Right atrium auricular region (tissue), 2 donors: ENCODE measurements around the gene NEDD9. TPM values are rescaled to one million over a fixed set of nuclear protein-coding genes. Genes with fewer than 3 reads are reported as not detected.

Source experiments
- DNase-seq: peaks from one replicate; pipeline ENCODE4 v3.0.0-alpha.2; 2019; ENCODE audit warnings: low spot score
- H3K27ac ChIP-seq, 2 donors: fragments of 200-600 bp; sonication (generic); 1 replicate in 1 of 2; 2 replicates in 1 of 2; pipeline ENCODE4 v1.5.1; 2016 to 2019
- H3K27me3 ChIP-seq, 2 donors: fragments of 200-600 bp; sonication (generic); one replicate each; pipeline versions ENCODE4 v1.5.1 to v1.6.0; 2017 to 2019
- H3K36me3 ChIP-seq: fragments of 200-600 bp; sonication (generic); one replicate; pipeline ENCODE4 v1.5.1; 2016
- H3K4me1 ChIP-seq, 2 donors: fragments of 200-600 bp; sonication (generic); one replicate each; pipeline versions ENCODE4 v1.5.1 to v1.6.0; 2017 to 2019
- H3K4me3 ChIP-seq, 2 donors: fragments of 200-600 bp; sonication (generic); 1 replicate in 1 of 2; 2 replicates in 1 of 2; pipeline ENCODE4 v1.5.1; 2017 to 2019; ENCODE audit warnings: mild to moderate bottlenecking in 1 of 2, moderate library complexity in 1 of 2
- H3K9me3 ChIP-seq, 2 donors: fragments of 200-600 bp; sonication (generic); one replicate each; pipeline ENCODE4 v1.5.1; 2019
- total RNA-seq, 2 donors: library from RNA; depleted of rRNA; stranded (reverse); fragments of >200 nt; gene quantifications; one replicate each; pipeline ENCODE4 v1.1.0, GENCODE V29; 2016
- TF ChIP-seq, protein P1 (sequence below), 2 donors: fragments of 200-600 bp; sonication (generic); IDR thresholded peaks; one replicate each; pipeline ENCODE4 v1.5.1; 2019; ENCODE audit warnings: antibody characterized with exemption in 2 of 2

NEDD9 gene
- total RNA-seq, 2 donors from 2014 or later: 47.3 to 56.2 TPM

DNA sequence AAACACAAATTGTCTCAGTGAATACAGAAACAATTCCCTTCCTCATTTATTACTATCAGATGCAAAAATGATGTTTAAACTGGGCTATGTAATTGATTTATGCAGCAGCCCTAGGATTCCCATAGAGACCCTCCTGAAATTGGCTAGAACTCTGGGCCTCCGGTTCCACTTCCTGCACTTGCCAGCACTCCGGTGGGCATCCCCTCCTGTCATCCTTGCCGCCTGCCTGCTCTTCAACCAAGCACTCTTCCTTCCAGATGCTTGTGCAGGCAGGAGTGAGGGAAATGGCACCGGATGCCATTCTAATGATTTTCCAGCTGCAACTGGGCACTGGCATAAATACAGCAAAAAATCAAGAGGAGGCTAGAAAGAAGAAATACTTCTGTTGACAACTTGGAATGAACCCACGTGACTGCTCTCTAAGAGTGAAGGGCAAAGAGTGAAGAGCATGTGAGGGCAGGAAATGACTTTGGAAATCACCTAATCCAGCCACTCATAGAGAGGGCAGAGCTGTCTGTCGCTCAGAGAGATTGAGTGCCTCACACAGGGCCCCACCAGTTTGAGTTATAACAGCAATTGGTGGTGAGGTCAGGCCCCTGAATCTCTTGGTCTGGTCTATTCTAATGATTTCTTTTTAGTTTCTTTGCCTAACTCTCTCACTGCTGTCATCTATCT lies 3.7 kb upstream of the NEDD9 start:
- no peak for DNase-seq
- Histone ChIP-seq H3K27me3 (no peaks in the 10 kb centered on the region), H3K4me1 (peaks cover 0 to 20% of the 10 kb centered on the region in 2 donors), H3K4me3 (no peak overlapping the region), H3K27ac (no peak overlapping the region), H3K36me3 (no peaks in the 10 kb centered on the region), H3K9me3 (no peaks in the 10 kb centered on the region)
- TF ChIP-seq, protein P1, sequence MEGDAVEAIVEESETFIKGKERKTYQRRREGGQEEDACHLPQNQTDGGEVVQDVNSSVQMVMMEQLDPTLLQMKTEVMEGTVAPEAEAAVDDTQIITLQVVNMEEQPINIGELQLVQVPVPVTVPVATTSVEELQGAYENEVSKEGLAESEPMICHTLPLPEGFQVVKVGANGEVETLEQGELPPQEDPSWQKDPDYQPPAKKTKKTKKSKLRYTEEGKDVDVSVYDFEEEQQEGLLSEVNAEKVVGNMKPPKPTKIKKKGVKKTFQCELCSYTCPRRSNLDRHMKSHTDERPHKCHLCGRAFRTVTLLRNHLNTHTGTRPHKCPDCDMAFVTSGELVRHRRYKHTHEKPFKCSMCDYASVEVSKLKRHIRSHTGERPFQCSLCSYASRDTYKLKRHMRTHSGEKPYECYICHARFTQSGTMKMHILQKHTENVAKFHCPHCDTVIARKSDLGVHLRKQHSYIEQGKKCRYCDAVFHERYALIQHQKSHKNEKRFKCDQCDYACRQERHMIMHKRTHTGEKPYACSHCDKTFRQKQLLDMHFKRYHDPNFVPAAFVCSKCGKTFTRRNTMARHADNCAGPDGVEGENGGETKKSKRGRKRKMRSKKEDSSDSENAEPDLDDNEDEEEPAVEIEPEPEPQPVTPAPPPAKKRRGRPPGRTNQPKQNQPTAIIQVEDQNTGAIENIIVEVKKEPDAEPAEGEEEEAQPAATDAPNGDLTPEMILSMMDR (IDR thresholded peaks at IDR 0.05): no peak

DNA sequence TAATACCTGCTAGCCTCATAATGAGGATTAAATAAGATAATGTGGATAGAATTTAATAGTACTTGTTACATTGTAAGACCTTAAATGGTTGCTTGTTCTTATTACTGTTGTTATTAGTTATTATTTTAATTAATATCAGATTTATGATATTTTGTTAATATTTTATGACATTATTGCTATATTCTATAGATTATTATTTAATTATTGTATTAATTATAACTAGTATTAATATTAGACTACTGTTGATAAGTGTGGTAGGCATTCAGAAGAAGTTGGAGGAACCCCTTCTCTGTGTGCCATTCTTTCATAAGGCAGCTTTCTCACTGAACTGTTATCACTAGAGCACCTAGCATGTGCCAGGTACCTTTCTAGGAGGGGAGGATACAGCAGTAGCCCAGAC lies 2.6 kb upstream of the NEDD9 start:
- Histone ChIP-seq H3K9me3 (no peaks in the 10 kb centered on the region), H3K27ac (no peak overlapping the region), H3K4me3 (no peak overlapping the region), H3K27me3 (no peaks in the 10 kb centered on the region), H3K4me1 (peaks cover 0 to 20% of the 10 kb centered on the region in 2 donors), H3K36me3 (peaks cover 1% of the 10 kb centered on the region)
- DNase-seq: no peak
- TF ChIP-seq, protein P1 (IDR thresholded peaks at IDR 0.05): no peak

DNA sequence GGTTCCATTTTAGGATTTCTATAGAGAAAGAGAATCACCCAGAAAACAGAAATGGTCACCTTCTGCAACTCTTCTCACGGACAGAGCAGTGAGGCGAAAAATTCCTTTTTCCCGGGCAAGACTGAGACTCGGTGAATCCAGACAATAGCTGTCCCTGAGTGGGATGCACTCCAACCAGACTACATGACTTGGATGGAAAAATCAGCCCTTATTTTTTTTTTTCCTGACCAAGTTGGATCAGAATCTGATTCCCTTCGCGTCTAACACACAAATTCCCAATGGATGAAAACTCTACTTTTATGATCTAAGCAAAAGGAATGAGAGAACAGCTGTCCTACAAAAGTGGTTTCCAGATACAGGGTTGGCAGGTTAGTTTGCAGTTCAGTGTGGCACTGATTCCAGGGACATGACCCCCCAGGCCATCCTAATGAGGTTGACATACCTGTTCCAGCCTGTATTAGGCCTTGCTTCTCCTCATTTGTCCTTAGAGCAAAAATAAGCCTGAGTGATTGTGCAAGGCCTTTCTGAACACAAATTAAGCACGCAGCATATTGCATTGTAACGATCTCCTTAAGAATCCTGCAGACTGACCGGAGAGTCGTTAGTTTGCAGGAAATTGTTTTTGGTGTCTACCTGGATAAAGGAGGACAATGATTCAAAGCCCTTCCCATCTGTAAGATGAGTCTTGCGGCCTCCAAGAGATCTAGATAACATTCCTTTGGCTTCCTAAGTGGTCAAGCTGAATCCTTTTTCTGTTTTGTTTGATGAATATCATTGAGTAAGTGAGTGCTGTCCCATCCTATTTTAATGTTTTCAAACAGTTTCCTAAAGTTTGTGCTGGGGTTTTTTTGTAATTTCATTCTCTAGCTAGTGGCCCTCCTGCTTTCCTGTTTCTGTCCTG lies 1.5 kb upstream of the NEDD9 start:
- Histone ChIP-seq H3K4me3 (peak overlapping the region in 1 of 2 donors; percentile 68), H3K27me3 (no peaks in the 10 kb centered on the region), H3K36me3 (peaks cover 7% of the 10 kb centered on the region), H3K9me3 (no peaks in the 10 kb centered on the region), H3K4me1 (peaks cover 0 to 20% of the 10 kb centered on the region in 2 donors), H3K27ac (peak overlapping the region; percentile 91 to 92)
- TF ChIP-seq, protein P1 (IDR thresholded peaks at IDR 0.05): no peak
- no peak for DNase-seq

DNA sequence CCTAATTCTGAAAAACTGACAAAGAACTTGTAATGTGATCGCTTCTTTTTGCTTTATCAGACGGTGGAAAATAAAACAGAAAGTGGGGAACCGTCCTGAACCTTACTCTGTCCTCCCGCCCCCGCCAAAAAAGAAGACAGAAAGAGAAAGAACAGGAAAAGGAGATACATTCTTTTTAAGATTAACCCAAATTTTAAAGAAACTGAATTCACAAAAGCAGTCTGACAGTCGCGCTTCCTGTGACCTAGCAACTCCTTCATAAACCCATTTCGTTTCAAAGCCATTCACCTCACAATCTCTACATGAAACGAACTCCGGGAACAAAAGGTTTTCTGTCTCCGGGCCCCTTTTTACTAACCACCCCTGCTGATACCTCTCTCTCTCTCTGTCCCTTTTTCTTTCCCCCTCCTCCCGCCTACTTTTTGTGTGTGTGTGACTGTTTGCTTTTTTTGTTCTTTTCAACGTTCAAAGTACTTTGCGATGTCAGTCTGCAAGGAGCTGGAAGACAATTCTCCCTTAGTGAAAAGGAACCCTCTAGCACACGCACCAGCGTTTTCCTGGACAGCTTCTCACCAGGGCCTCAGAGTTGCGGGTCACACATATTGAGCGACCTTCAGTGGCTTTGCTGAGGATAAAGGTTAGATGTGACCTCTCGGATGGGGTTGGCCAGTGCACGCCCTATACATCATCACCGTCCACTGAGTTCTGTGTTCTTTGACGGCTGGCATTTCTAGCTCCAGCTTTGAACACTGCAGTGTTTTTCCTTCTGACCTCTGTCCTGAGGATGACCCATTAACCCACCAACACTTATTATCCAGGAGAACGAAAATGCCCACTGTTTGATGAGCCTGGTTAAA lies 530 bp upstream of the NEDD9 start:
- peaks cover 0 to 20% of the 10 kb centered on the region in 2 donors for H3K4me1 ChIP-seq
- DNase-seq: no peak
- peaks cover 7% of the 10 kb centered on the region for H3K36me3 ChIP-seq
- peak overlapping the region; percentile 91 to 92 for H3K27ac ChIP-seq
- H3K4me3 ChIP-seq: peak overlapping the region; percentile 68 to 70
- H3K27me3 ChIP-seq: no peaks in the 10 kb centered on the region
- no peaks in the 10 kb centered on the region for H3K9me3 ChIP-seq
- TF ChIP-seq, protein P1 (IDR thresholded peaks at IDR 0.05): no peak

DNA sequence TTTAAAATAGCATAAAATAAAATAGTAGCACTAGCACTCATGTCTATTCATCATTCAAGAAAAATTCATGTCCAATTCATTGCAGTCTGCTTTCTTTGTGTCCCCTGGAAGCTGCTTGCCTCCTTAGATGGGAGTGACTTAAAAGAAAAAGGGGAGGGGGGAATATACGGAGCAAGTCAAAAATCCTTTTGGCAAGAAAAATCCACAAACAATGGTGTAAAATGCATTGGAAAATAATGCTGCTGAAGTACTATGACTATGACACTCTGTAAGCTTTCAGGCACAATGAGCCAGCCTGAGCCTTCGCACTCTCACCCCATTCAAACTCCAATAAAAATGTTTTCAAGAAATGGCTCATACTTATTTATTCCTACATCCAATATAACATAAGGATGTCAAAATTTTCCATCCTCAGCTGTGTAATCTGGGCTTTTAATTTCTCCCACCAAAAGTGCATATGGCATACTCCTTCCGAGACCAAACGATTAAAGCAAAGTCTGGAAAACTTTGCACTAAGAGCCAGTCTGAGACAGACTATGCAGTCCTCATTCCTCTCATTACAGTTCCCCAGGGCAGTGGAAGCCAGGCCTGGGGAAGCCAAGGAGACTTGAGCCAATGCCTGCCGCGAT lies 790 bp downstream of the NEDD9 start:
- TF ChIP-seq, protein P1 (IDR thresholded peaks at IDR 0.05): no peak
- Histone ChIP-seq H3K9me3 (no peaks in the 10 kb centered on the region), H3K27ac (peak overlapping the region; percentile 91 to 92), H3K4me1 (peaks cover 0 to 20% of the 10 kb centered on the region in 2 donors), H3K36me3 (peaks cover 7% of the 10 kb centered on the region), H3K4me3 (peak overlapping the region; percentile 68 to 70), H3K27me3 (no peaks in the 10 kb centered on the region)
- DNase-seq: no peak
